ENCODE measurements around the gene BTG1.

- TF ChIP-seq CTCF (IDR thresholded peaks at IDR 0.05; ENCODE audit: control extremely low read depth in 1 of 3, insufficient read depth in 1 of 3, low read depth in 1 of 3, low read length in 3 of 3) (no peak), ZNF274 (IDR thresholded peaks at IDR 0.05; ENCODE audit: borderline replicate concordance, extremely low read depth, low read length) (no peak), POLR2A (IDR thresholded peaks at IDR 0.05; ENCODE audit: control extremely low read depth in 1 of 2, low read depth in 2 of 2, low read length in 2 of 2) (no peak), JUND (IDR thresholded peaks at IDR 0.05; ENCODE audit: low read length) (no peak), NANOG (IDR thresholded peaks at IDR 0.05; ENCODE audit: insufficient read depth, low read depth, low read length, poor library complexity, severe bottlenecking) (no peak)
Measured at GRCh38 chr12:92176646-92177045, 31.0 kb upstream of the BTG1 start.
